ENCODE measurements around the gene LLGL1. TPM values are rescaled to one million over a fixed set of nuclear protein-coding genes. Genes with fewer than 3 reads are reported as not detected.

The LLGL1 gene
- total RNA-seq, 1 donor from 2014 or later: 43.5 TPM

- Histone ChIP-seq H3K9me3 (ENCODE audit: insufficient read depth, low read depth, low read length) (no peaks in the 10 kb centered on the region), H3K36me3 (ENCODE audit: insufficient read depth, low read length) (peaks cover 11% of the 10 kb centered on the region), H3K4me2 (ENCODE audit: low read length) (peak overlapping the region; percentile 92), H3K4me3 (ENCODE audit: insufficient read depth, low read depth, low read length) (peak overlapping the region; percentile 84), H4K20me1 (ENCODE audit: insufficient read depth, low read length) (peaks cover 57% of the 10 kb centered on the region), H3K4me1 (ENCODE audit: insufficient read depth, low read length) (peaks cover 26% of the 10 kb centered on the region), H3K9ac (ENCODE audit: low read length) (peak overlapping the region; percentile 95), H3K79me2 (ENCODE audit: insufficient read depth, low read length) (peaks cover 65% of the 10 kb centered on the region), H3K27ac (ENCODE audit: low read depth, low read length) (peak overlapping the region; percentile 90), H3K27me3 (ENCODE audit: insufficient read depth, low read length) (no peaks in the 10 kb centered on the region), H2AFZ (ENCODE audit: low read depth, low read length) (peak overlapping the region; percentile 90)
- DNase-seq (ENCODE audit: low read depth) (peak; percentile 46), FAIRE-seq (no peak)
- no peaks in the 10 kb centered on the region for H3K27me3 Mint-ChIP-seq (ENCODE audit: low read depth, unreplicated experiment)
- peaks cover 21% of the 10 kb centered on the region for H3K4me1 Mint-ChIP-seq (ENCODE audit: low read depth, unreplicated experiment)
- TF ChIP-seq EZH2 (IDR thresholded peaks at IDR 0.05; ENCODE audit: insufficient read depth, low read length): no peak
- TF ChIP-seq, protein P1, sequence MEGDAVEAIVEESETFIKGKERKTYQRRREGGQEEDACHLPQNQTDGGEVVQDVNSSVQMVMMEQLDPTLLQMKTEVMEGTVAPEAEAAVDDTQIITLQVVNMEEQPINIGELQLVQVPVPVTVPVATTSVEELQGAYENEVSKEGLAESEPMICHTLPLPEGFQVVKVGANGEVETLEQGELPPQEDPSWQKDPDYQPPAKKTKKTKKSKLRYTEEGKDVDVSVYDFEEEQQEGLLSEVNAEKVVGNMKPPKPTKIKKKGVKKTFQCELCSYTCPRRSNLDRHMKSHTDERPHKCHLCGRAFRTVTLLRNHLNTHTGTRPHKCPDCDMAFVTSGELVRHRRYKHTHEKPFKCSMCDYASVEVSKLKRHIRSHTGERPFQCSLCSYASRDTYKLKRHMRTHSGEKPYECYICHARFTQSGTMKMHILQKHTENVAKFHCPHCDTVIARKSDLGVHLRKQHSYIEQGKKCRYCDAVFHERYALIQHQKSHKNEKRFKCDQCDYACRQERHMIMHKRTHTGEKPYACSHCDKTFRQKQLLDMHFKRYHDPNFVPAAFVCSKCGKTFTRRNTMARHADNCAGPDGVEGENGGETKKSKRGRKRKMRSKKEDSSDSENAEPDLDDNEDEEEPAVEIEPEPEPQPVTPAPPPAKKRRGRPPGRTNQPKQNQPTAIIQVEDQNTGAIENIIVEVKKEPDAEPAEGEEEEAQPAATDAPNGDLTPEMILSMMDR (IDR thresholded peaks at IDR 0.05; ENCODE audit: insufficient read depth, low read depth, low read length): no peak
- peak overlapping the region; percentile 97 for H3K27ac Mint-ChIP-seq (ENCODE audit: unreplicated experiment)
- H3K4me3 Mint-ChIP-seq (ENCODE audit: unreplicated experiment): peak overlapping the region; percentile 98
- H3K36me3 Mint-ChIP-seq (ENCODE audit: low read depth, unreplicated experiment): peaks cover 3% of the 10 kb centered on the region
- no peaks in the 10 kb centered on the region for H3K9me3 Mint-ChIP-seq (ENCODE audit: unreplicated experiment)
These were observed 32.5 kb downstream of the LLGL1 start for GRCh38 chr17:18257982-18258355.

- Mint-ChIP-seq H3K4me1 (ENCODE audit: low read depth, unreplicated experiment) (peaks cover 21% of the 10 kb centered on the region), H3K4me3 (ENCODE audit: unreplicated experiment) (peak within 1 kb of the TSS; percentile 98), H3K9me3 (ENCODE audit: unreplicated experiment) (no peaks in the 10 kb centered on the region), H3K27me3 (ENCODE audit: low read depth, unreplicated experiment) (no peaks in the 10 kb centered on the region), H3K27ac (ENCODE audit: unreplicated experiment) (peak within 1 kb of the TSS; percentile 97), H3K36me3 (ENCODE audit: low read depth, unreplicated experiment) (peaks cover 5% of the 10 kb centered on the region)
- DNase-seq (ENCODE audit: low read depth) (peak; percentile 23), FAIRE-seq (no peak)
- Histone ChIP-seq H3K36me3 (ENCODE audit: insufficient read depth, low read length) (peaks cover 12% of the 10 kb centered on the region), H3K4me1 (ENCODE audit: insufficient read depth, low read length) (peaks cover 26% of the 10 kb centered on the region), H3K79me2 (ENCODE audit: insufficient read depth, low read length) (peaks cover 62% of the 10 kb centered on the region), H3K4me2 (ENCODE audit: low read length) (peak within 1 kb of the TSS; percentile 92), H3K4me3 (ENCODE audit: insufficient read depth, low read depth, low read length) (peak within 1 kb of the TSS; percentile 84), H3K9ac (ENCODE audit: low read length) (peak within 1 kb of the TSS; percentile 95), H2AFZ (ENCODE audit: low read depth, low read length) (peak within 1 kb of the TSS; percentile 90), H4K20me1 (ENCODE audit: insufficient read depth, low read length) (peaks cover 53% of the 10 kb centered on the region), H3K9me3 (ENCODE audit: insufficient read depth, low read depth, low read length) (no peaks in the 10 kb centered on the region), H3K27ac (ENCODE audit: low read depth, low read length) (peak within 1 kb of the TSS; percentile 90), H3K27me3 (ENCODE audit: insufficient read depth, low read length) (no peaks in the 10 kb centered on the region)
- no peak for TF ChIP-seq EZH2 (IDR thresholded peaks at IDR 0.05; ENCODE audit: insufficient read depth, low read length)
- TF ChIP-seq, protein P1 (IDR thresholded peaks at IDR 0.05; ENCODE audit: insufficient read depth, low read depth, low read length): no peak
These were observed 33.1 kb downstream of the LLGL1 start, which contains the start of gene FLII for GRCh38 chr17:18258356-18259038. FLII (minus strand) TSS chr17:18258738; CDS start chr17:18258690, 48 bp downstream.

Measured in astrocyte (in vitro differentiated cells and primary cell).